NOMO-1 treated with dmso at 0.1 percent for 144 hours (cell line): ENCODE measurements around the gene PHRF1.
"Not testable (repeated sequence)": the region's sequence is repeated elsewhere in the genome, so short reads cannot be mapped to it uniquely, and the experiment has no call there.

ENCODE experiments used
- DNase-seq: peaks from one replicate; lab custom pipeline; 2025; ENCODE audit not compliant: unreplicated experiment; lab: John Stamatoyannopoulos, UW

Gene PHRF1

GRCh38 chr11:573146-573759 is 3.0 kb upstream of the PHRF1 start:
- no peak for DNase-seq

- not testable (repeated sequence) for DNase-seq
Measured at GRCh38 chr11:574031-574570, 2.2 kb upstream of the PHRF1 start.

- no peak for DNase-seq
Measured at GRCh38 chr11:574632-575312, 1.5 kb upstream of the PHRF1 start.

GRCh38 chr11:575313-575995 is 816 bp upstream of the PHRF1 start:
- DNase-seq: no peak

- DNase-seq: no peak
Measured at GRCh38 chr11:576811-577610, 741 bp downstream of the PHRF1 start.

- no peak for DNase-seq
Measured at GRCh38 chr11:577611-577894, 1.3 kb downstream of the PHRF1 start.

GRCh38 chr11:578276-579035 is 2.2 kb downstream of the PHRF1 start:
- DNase-seq: no peak

GRCh38 chr11:579830-580601 is 3.7 kb downstream of the PHRF1 start:
- DNase-seq: no peak

- no peak for DNase-seq
Measured at GRCh38 chr11:581342-581741, 5.1 kb downstream of the PHRF1 start.

- no peak for DNase-seq
Measured at GRCh38 chr11:581752-582151, 5.5 kb downstream of the PHRF1 start.

GRCh38 chr11:584287-584686 is 8.0 kb downstream of the PHRF1 start:
- no peak for DNase-seq

GRCh38 chr11:586376-587316 is 10.4 kb downstream of the PHRF1 start:
- DNase-seq: no peak

- no peak for DNase-seq
Measured at GRCh38 chr11:587546-587945, 11.3 kb downstream of the PHRF1 start.

- peak; percentile 85 for DNase-seq
Measured at GRCh38 chr11:587978-588380, 11.7 kb downstream of the PHRF1 start.

- no peak for DNase-seq
Measured at GRCh38 chr11:589798-590197, 13.5 kb downstream of the PHRF1 start.

- DNase-seq: no peak
Measured at GRCh38 chr11:590997-591396, 14.7 kb downstream of the PHRF1 start.

GRCh38 chr11:592501-592900 is 16.2 kb downstream of the PHRF1 start:
- DNase-seq: no peak

GRCh38 chr11:592918-593317 is 16.6 kb downstream of the PHRF1 start:
- no peak for DNase-seq

GRCh38 chr11:593347-593746 is 17.1 kb downstream of the PHRF1 start:
- no peak for DNase-seq
